Brain pericyte (primary cell): ENCODE measurements around the gene USH2A.
"Not testable (repeated sequence)": the region's sequence is repeated elsewhere in the genome, so short reads cannot be mapped to it uniquely, and the experiment has no call there.

Experiments used
- DNase-seq: peaks from one replicate; pipeline ENCODE4 v3.0.0-alpha.2; 2012; ENCODE audit warnings: low read depth, low spot score

USH2A gene

DNA sequence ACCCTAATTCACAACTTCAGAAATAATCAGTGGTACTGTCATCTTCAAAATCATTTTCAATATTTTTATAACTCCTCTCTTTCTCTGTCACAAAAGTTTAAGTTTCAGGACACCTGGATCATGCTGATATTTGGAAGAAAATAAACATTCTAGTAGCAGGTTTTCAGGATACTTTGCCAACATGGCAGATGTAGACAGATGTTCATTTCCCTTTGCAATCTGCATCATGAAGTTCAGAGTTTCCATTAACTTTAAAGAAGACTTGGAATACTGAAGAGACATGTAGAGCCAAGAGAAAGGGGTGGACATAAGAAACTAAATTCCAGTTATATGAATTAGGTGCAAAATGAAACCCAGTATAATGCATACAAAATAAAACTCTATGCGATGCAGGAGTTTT is 218.1 kb downstream of the USH2A start:
- DNase-seq: no peak

DNA sequence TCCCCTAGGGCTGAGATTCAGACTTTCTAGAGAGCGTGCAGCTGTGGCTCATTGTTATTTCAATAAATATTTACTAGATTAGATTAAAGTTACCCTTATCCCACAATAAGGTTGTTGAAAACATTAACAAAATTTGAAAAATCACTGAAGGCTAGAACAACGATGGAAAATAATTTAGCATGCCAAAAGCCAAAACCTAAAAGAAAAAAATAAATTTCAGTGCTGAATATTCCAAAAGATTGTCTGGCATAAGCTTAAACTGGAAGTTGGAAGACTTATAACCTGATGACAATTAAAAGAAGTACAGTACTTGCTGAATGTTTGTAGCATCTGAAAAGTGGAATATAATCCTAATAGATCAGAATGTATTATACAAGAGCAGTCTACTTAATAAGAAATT is 221.3 kb downstream of the USH2A start:
- no peak for DNase-seq

DNA sequence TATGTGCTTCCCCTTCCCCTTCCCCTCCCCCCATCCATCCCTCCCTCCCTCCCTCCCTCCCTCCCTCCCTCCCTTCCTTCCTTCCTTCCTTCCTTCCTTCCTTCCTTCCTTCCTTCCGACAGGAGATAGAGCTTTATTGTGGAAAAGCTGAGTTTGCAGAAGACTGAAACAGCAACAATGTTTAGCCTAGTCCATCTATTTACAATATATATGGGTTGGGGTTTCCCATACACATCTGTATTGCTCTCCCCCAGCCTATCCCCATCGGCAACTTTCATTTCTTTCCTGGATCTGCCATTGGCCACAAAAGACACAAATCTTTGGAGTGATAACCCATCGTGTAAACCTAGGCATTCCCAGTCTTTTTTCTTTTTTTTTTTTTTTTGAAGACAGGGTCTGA is 222.3 kb downstream of the USH2A start:
- no peak for DNase-seq

DNA sequence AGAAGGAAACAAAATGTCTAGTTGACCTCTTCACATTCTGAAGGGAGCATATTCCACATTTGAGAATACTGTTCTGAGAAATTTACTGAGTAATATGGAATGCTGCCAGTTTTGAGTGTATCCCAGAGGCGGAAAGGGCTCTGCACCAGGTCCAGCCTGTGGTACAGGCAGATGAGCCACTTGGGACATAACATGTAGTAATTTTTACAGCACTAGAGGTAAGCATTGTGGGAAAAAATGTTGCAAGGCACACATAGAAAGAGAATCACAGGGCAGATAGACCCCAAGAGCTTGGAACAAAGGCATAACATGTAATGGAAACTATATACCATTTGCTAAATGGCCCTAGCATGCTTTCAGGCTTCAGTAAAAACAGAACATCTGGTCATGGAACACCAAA is 228.5 kb downstream of the USH2A start:
- DNase-seq: no peak

DNA sequence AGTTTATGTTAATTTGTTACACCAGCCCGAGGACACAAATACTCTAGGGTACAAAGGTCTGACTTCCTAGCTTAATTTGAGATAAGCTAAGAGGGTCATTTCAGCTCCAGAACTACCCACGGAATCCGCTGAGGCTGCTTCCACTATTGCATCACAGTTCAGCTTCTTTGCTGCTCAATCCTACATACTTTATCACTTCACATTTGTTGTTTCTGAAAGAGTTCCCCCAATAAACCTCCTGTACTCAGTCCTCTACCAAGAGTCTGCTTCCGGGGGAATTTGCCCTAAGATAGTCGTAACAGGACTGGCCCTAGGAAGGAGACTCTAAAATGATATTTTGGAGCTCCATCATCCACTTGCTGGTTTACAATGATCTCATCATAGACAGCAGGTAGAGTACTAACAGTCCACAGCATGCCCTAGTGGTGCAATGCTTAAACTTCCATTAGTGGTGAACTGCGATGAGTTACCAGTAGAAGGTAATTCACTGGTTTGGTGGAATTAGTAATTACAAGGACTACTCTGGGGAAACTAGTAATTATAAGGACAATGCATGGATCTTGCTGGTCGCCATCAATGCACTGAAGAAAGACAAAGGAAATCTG is 229.3 kb downstream of the USH2A start:
- no peak for DNase-seq

DNA sequence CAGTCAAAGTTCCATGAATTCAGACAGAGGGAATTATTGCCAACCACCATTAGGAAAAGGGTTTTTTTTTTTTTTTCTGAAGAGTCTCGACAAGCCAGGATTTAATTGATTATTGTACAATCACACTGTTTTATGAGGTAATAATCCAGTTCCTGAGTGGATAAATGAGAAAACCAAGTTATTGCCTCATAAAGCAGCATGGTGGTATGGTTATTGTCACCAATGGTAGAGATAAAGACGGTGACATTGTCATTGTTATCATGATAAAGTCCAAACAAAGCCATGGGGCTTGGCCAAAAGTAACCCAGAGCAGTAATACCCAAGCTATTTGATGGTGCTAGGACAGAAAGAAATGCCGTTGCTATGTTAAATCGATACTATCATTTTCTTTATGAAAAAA is 232.8 kb downstream of the USH2A start:
- no peak for DNase-seq

DNA sequence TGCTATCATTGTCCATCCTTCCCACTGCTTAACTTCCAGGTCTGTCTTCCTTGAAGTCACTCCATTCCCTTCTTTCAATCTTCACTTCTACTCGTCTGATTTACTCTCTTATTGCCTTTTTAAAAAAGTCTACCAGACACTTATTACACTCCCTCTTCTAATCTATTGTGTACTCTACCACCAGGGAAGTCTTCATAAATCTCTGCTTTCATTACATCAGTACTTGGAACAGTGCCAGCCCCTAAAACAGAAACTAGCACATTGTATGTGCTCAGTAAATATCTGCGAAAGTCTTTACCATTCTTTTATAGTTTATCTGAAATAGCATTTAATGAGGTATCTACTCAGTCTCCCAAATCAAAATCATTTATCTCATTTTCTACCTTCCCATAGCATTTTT is 236.4 kb downstream of the USH2A start:
- no peak for DNase-seq

DNA sequence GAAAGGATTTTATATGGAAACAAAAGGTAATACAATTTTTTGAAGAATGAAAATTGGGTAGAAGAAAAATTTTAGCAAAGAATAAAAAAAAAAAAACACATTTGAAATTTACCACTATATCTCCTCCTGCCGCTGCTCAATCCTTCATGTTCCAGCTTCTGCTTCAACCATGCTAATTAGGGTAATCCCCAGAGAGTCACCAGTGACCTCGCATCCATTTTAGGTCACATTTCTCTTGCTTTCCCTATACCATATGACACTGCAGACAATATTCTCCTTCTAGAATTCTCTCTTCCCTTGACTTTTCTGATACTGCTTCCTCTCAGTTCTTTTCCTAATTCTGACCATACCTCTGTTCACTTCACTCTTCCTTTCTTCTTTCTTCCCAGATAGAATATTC is 237.1 kb downstream of the USH2A start:
- DNase-seq: no peak

DNA sequence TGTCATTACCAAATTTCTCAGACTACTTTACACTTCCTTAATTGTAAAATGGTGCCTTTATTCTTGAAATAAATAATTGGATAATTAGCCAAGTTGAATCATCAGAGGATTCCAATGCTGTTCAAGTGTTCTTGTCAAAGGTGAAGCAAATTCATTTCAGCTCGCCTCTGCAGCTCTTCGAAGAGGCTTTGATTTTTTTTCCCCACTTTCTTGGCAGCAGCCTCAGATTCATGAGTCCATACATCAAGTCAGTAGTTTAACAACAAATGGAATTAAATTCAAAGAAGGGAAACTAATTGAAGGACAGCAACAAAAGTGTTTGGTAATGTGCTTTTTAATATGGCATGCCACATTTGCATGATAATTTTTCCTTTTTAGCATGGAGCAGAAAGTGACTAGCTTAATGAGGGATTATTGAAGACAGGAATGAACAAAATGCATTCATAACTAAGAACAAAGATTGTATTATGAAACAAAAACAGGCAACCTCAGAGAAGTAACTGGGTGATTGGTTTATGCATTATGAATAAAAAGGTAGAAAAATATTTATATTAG is 239.0 kb downstream of the USH2A start:
- DNase-seq: no peak

DNA sequence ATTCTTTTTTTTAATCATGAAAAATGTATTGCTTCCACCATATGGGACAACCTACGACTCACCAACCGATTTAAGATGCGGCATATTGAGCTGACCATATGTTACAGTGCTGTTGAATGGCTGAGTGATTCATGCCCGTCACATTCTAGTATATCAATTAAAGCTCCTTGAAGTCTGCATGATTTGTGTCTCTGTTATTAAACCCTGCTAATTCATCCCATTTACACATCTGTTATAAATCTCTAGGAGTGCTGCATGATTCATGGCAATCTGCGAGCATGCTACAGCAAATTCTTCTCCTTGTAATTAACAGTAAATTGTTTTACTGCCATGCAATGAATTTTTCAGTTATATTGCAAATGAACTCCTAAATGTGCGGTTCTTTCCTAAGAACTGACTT is 239.8 kb downstream of the USH2A start:
- DNase-seq: no peak

DNA sequence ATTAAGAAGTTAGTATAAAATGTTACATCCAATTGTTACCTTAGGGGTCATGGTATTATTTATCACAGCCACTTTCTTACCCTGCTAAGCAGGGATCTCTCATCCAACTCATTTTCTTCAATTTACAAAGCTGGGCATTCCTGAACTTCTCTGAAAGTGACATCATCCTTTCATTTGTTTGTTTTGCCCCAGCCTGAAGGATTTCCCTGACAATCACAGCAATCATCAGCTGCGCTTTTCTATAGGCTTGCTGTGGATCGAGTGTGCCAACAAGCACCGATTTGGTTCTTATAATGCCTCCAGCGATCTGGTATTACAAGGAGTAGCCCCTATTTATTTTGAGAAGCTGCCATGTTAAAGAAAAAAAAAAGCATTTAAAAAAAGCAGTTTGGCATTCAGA is 240.2 kb downstream of the USH2A start:
- DNase-seq: no peak

DNA sequence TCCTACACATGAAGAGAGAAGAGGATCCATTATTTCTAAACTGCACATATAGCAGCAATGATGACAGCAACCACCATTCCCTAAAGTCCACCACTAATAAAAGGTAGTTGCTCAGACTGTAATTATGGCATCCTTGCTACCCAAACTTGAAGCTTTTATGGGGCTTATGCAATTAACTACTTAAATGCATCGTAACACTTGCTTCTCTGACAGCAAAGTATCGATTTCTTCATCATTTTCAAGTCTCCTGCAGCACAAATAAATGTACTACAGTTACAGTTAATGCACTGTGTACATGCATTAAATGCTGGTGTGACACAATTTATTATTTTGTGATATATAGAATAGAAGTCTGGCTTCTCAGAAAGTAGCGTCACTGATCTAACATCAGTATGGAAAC is 241.7 kb downstream of the USH2A start:
- DNase-seq: no peak

DNA sequence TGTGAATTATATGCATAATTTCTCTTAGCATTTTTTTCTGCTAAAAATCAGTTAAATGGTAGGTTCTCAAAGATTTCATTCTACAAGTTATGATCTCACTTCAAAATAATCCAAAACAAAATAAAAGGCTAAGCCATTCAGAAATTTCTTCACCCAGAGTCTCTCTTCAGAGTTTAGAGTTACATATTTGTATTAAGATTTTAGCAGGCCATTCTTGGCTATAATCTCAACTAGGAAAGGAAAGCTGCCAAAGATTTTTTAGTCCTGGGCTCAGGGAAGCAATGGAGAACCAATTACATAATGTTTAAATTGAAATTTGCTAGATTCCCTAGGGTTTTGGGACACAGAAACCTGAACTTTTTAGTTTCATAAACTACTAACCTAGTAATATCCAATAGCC is 245.0 kb downstream of the USH2A start:
- no peak for DNase-seq

DNA sequence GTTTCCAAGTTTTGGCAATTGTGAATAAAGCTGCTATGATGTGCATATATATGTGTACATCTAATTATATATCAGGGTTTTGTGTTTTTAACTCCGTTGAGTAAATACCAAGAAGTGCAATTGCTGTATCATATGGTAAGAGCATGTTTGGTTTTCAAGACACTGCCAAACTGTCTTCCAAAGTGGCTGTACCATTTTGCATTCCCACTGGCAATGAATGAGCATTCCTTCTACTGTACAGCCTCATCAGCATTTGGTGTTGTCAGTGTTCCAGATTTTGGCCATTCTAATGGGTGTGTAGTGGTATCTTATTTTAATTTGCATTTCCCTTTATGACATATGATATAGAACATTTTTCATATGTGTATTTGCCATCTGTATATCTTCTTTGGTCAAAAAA is 246.3 kb downstream of the USH2A start:
- DNase-seq: no peak

DNA sequence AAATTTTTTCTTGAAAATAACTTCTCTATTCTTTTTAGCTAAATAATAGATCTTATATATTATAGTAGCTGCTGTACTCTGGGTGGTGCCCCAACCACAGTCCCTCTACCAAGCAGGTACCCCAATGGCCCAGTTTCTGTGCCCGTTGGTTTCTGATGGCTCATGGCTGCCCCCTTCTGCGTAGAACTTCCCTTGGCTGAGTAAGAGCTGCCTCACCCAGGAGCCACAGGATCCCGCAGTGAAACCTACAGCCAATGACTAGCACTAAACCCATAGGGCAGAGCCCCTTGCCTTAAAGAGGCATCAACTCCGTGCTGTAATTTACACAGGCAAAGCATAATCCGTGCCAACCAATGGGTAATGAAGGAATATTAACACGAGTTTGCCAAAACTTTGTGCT is 247.5 kb downstream of the USH2A start:
- no peak for DNase-seq

DNA sequence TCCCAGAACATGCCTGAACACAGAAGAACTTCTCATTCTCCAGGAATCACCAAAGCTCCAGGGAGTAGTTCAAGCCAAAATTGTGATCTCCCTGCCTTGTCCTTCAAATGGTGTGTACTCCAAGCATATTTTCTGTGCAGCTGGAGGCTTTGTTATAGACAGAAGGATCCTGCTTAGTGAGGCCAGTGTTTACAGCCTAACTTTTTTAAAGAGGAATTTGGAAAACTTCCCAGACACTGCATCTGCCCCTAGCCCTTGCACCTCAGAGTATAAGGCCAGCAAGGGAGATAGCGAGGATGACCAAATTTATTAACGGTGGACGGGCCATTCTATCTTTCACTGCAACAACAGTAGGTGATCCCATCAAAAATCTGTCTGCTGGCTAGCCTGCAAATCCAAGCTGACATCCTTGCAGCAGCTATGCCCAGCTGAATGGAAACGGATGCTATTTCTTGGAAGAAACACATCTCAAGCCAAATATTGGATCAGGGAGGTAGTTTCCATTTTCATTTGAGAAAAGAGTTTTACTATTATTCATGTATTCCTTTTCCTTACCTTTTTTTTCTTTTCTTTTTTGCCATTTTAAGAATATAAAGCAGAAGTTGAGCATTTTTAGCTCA is 249.8 kb downstream of the USH2A start:
- DNase-seq: no peak

DNA sequence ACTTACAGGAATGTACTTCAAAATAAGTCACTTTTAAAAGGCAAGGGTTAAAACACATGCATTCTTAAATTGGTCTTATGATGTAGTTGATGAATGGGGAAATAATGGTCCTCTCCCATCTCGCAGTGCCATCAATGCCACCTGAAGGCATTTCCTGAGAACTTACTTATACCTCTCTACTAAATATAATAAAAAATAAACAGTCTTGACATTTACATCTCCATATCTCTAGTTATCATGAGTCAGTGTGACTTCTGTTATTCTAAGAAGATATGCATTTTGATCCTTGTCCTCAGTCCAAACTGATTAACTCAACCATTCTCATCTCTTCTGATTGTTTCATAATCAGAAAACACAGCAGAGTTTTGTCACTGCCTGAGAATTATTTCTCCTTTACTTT is 253.9 kb downstream of the USH2A start:
- no peak for DNase-seq

DNA sequence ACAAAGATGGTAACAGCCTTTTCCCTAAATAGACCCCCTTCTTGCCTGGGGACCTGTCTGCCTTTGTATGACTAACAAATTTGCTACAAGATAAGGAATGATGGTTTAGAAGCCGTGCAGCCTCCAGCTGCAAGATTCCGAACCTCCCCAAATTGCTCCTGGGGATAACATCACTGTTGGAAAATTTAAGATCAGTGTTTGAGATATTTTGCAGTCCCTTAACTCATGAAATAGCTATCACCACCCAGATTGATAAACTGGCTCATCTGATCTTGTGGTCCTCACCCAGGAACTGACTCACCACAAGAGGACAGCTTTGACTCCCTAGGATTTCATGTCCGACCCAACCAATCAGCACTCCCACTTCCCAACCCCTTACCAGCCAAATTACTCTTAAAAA is 254.7 kb downstream of the USH2A start:
- no peak for DNase-seq

DNA sequence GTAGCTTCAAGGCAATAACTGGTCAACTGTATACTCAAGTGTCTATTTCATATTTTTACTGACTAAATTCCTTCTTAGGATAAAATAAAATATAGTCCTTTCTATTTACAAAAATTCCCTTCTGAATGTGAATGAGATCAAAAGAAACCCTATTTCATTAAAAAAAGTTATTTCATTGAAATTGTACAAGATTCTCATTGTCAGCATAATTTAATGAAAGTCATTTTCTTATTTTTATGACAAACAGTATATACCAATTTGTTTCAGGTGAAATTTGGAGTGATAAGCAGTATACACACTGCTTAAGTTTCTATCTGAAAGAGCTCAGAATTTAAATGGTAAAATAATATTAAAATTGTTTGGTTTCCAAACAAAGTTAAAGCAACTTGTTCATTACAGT is 269.2 kb downstream of the USH2A start:
- DNase-seq: no peak

DNA sequence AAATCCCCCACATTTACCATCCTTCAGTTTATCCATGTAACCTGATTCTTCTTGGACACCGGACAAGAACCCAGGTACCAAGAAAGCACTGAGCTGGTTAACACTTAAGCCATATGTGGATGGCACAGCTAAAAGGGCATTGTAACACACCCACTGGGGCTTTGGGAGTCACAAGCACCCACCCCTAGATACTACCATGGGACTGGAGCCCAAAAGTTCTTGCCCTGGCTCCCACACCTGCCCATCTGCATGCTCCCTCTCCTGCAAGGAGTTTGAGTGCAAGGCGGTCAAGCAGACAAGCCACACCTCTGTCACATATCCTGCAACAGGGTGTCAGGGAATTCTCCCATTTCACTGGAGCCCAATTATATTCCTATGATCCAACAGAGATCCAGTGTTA is 270.1 kb downstream of the USH2A start:
- no peak for DNase-seq

DNA sequence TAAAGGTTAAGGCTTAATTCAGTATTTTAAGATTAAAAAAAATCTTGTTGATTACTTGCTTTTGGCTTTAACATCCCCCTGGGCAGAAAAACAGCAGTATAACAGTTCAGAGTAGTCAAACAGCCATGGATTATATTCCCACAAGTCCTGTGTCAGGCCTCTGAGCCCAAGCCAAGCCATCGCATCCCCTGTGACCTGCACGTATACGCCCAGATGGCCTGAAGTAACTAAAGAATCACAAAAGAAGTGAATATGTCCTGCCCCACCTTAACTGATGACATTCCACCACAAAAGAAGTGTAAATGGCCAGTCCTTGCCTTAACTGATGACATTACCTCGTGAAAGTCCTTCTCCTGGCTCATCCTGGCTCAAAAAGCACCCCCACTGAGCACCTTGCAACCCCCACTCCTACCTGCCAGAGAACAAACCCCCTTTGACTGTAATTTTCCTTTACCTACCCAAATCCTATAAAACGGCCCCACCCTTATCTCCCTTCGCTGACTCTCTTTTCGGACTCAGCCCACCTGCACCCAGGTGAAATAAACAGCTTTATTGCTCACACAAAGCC is 277.7 kb downstream of the USH2A start:
- DNase-seq: not testable (repeated sequence)

DNA sequence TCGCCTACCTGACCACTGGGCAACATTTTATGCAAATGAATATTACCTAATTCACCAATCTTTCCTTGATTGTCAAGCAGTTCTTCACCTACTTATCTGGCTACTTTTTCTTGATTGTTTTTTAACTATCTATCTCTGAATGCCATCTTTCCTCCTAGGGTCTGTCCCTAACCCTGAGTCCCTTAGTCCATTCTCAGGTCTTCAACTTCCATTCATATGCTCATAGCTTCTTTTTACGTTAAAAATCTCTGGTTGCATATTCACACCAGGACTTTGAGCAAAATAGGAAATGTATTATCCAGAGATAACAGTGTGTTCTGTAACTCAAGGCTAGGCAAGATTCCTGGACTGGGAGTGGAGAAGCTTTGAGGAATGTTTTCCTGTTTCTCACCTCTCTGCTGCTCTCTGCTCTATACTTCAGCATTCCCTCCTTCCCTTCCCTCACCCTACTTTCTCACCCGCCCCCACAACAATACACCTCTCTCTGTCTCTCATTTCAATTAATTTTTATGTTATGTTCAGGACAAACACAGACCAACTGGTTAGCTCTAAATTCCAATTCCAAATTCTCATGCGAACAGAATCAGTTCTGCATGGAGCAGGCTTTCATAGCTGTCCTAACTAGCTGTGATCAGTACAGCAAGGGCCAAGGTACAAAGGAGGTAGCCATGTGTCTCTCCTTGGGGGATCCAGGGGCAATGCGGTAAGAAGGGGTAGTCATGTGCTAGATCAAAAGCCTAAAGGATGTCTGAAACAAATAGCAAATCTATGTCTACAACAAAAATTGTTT is 278.4 kb downstream of the USH2A start:
- no peak for DNase-seq

DNA sequence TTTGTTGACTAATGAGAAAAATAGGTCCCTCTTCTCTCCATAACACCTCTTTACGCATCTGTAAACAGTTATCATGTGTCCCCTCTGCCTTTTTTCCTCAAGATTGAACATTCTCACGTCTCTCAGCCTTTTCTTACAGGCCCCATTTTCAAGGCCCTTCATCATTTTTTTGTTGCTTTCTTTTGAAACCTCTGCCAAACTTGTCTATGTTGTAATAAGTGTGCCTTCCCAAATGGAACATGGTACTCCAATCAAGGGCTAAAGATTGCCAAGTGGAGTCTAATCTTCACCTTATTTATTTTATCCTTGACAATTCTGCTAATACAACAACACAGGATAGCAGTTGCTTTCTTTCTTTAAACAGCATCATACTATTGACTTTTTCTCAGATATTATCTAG is 280.3 kb downstream of the USH2A start:
- DNase-seq: no peak
